Peyer's patch (tissue), 4 donors: Measurements from ENCODE around the gene DAAM1. TPM values are rescaled to one million over a fixed set of nuclear protein-coding genes. Genes with fewer than 3 reads are reported as not detected.

Experiments
- DNase-seq, 3 donors: peaks; one replicate each; pipeline ENCODE4 v3.0.0-alpha.2; 2017 to 2019
- H3K27ac ChIP-seq, 4 donors: fragments of 200-600 bp; sonication (generic); one replicate each; pipeline ENCODE4 v1.5.1; 2016 to 2019
- H3K27me3 ChIP-seq, 2 donors: fragments of 200-600 bp; sonication (generic); one replicate each; pipeline ENCODE4 v1.5.1; 2019
- H3K36me3 ChIP-seq, 3 donors: fragments of 200-600 bp; sonication (generic); one replicate each; pipeline ENCODE4 v1.5.1; 2016 to 2019
- H3K4me1 ChIP-seq, 4 donors: fragments of 200-600 bp; sonication (generic); one replicate each; pipeline ENCODE4 v1.5.1; 2016 to 2019
- H3K4me3 ChIP-seq, 4 donors: fragments of 200-600 bp; sonication (generic); 1 replicate in 3 of 4; 2 replicates in 1 of 4; pipeline ENCODE4 v1.5.1; 2016 to 2019; ENCODE audit warnings: mild to moderate bottlenecking in 1 of 4
- H3K9me3 ChIP-seq, 4 donors: fragments of 200-600 bp; sonication (generic); one replicate each; pipeline ENCODE4 v1.5.1; 2016 to 2019; ENCODE audit warnings: mild to moderate bottlenecking in 1 of 4
- POLR2A ChIP-seq, 2 donors: fragments of 450-650 bp; IDR thresholded peaks; one replicate each; pipeline ENCODE4 v1.5.1; 2017; ENCODE audit warnings: antibody characterized with exemption in 2 of 2, mild to moderate bottlenecking in 2 of 2, moderate library complexity in 2 of 2
- total RNA-seq, 4 donors: library from RNA; depleted of rRNA; stranded (reverse); fragments of >200 nt; gene quantifications; one replicate each; pipeline ENCODE4 v1.1.0, GENCODE V29; 2016
- TF ChIP-seq, protein P1 (sequence below), 6 experiments: fragments of 450-650 bp in 4 of 6; fragments of 200-600 bp in 2 of 6; sonication (generic) in 1 of 6; IDR thresholded peaks; one replicate each; pipeline ENCODE4 v1.5.1; 2017 to 2019; ENCODE audit warnings: antibody characterized with exemption in 6 of 6, mild to moderate bottlenecking in 3 of 6, moderate library complexity in 1 of 6

Gene DAAM1
- total RNA-seq, 4 donors from 2014 or later, result 17.7 to 110 (median 61.7) TPM

DNA sequence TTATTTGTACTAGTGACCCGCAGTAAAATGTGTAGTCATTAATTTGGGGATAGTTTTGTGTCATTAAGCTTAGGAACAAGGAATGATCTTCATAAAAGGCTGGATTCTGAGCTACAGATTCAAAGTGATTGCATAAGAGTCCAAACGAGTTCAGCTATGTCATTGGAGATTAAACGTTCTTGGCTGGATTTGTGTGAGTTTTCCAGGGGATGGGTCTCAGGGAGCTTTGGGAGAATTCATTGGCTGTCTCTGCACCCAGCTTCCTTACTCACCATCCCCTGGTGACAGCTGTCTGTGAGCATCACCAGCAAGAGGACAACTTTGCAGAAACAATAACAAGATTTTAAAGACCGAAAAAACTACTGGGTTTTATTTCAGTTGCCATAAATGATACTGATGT, 130.4 kb downstream of the DAAM1 start:
- H3K4me3 ChIP-seq, result no peak overlapping the region
- H3K36me3 ChIP-seq, result no peaks in the 10 kb centered on the region
- no peaks in the 10 kb centered on the region for H3K9me3 ChIP-seq
- TF ChIP-seq POLR2A (IDR thresholded peaks at IDR 0.05), result no peak
- TF ChIP-seq, protein P1, sequence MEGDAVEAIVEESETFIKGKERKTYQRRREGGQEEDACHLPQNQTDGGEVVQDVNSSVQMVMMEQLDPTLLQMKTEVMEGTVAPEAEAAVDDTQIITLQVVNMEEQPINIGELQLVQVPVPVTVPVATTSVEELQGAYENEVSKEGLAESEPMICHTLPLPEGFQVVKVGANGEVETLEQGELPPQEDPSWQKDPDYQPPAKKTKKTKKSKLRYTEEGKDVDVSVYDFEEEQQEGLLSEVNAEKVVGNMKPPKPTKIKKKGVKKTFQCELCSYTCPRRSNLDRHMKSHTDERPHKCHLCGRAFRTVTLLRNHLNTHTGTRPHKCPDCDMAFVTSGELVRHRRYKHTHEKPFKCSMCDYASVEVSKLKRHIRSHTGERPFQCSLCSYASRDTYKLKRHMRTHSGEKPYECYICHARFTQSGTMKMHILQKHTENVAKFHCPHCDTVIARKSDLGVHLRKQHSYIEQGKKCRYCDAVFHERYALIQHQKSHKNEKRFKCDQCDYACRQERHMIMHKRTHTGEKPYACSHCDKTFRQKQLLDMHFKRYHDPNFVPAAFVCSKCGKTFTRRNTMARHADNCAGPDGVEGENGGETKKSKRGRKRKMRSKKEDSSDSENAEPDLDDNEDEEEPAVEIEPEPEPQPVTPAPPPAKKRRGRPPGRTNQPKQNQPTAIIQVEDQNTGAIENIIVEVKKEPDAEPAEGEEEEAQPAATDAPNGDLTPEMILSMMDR (IDR thresholded peaks at IDR 0.05), result no peak
- H3K4me1 ChIP-seq, result no peaks in the 10 kb centered on the region
- no peak overlapping the region for H3K27ac ChIP-seq
- DNase-seq, result no peak
- H3K27me3 ChIP-seq, result no peaks in the 10 kb centered on the region

DNA sequence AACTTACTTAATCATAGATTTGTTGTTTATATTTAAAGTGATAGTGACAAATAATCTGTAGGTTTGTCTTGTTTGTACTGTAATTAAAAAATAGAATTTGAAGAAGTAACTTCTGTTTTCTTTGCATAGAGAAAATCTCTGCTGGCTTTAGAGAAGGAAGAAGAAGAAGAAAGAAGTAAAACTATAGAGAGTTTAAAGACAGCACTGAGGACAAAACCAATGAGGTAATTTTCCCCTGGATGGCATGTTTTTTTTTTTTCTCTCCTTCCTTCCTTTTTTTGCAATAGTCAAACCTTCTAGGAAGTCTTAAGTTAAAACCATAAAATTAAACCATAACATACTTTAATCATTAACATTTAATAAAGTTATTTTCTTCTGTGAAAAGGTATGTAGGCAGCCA, 131.9 kb downstream of the DAAM1 start:
- H3K36me3 ChIP-seq, result no peaks in the 10 kb centered on the region
- no peaks in the 10 kb centered on the region for H3K27me3 ChIP-seq
- no peak overlapping the region for H3K4me3 ChIP-seq
- H3K27ac ChIP-seq, result peak overlapping the region in 2 of 4 donors; percentile 11 to 74
- DNase-seq, result no peak
- TF ChIP-seq, protein P1 (IDR thresholded peaks at IDR 0.05), result no peak
- TF ChIP-seq POLR2A (IDR thresholded peaks at IDR 0.05), result no peak
- no peaks in the 10 kb centered on the region for H3K4me1 ChIP-seq
- no peaks in the 10 kb centered on the region for H3K9me3 ChIP-seq

DNA sequence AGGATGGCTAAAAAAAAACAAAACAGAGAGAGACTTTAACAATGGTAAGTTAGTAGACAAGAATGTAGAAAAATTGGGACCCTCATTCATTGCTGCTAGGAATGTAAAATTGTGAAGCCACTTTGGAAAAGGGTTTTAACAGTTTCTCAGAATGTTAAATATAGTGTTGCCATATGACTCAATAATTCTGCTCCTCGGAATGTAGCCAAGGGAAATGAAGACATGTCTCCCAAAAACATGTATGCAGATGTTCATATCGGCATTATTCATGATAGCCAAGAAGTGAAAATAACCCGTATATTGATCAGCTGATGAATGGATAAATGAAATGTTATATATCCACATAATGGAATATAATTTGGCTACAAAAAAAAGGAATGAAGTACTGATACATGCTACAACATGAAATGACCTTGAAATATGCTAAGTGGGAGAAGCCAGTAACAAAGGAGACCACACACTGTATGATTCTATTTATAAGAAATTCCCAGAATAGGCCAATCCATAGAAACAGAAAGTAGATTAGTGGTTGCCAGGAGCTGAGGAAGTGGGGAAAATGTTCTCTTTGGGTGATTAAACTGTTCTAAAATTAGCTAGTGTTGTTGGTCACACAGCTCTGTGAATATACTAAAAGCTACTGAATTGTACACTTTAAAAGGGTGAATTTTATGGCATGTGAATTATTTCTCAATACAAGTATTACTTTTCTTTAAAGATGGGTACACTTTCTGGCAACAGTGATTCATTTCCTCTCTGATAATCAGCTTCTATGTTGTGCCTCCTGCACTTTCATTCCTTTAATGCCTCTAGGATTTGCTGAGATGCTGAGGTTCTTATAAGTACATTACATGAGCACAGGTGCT, 132.5 kb downstream of the DAAM1 start:
- no peaks in the 10 kb centered on the region for H3K27me3 ChIP-seq
- peak overlapping the region in 3 of 4 donors; percentile 11 to 74 (median 17) for H3K27ac ChIP-seq
- H3K4me3 ChIP-seq, result no peak overlapping the region
- no peaks in the 10 kb centered on the region for H3K4me1 ChIP-seq
- no peaks in the 10 kb centered on the region for H3K9me3 ChIP-seq
- H3K36me3 ChIP-seq, result peaks cover 0 to 5% (median 0%) of the 10 kb centered on the region in 3 donors
- no peak for DNase-seq
- TF ChIP-seq, protein P1 (IDR thresholded peaks at IDR 0.05), result no peak
- TF ChIP-seq POLR2A (IDR thresholded peaks at IDR 0.05), result no peak

DNA sequence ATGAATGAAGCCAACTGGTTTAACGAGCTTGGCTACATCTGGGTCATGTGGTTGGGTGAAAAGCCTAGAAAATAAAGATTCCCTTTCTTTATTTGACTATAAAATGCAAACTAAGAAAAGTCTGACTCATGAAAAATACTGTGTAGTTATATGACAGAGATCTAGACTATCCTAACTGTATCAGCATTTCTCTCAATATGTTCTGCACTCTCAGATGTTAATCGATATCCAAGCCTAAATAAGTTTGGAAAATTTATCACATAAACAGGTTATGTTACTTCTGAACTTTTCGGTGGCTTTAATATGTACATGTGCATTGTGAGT, 133.1 kb downstream of the DAAM1 start:
- peak overlapping the region in 2 of 4 donors; percentile 17 to 74 for H3K27ac ChIP-seq
- H3K4me1 ChIP-seq, result no peaks in the 10 kb centered on the region
- no peak for DNase-seq
- no peaks in the 10 kb centered on the region for H3K9me3 ChIP-seq
- no peak overlapping the region for H3K4me3 ChIP-seq
- TF ChIP-seq, protein P1 (IDR thresholded peaks at IDR 0.05), result no peak
- TF ChIP-seq POLR2A (IDR thresholded peaks at IDR 0.05), result no peak
- H3K27me3 ChIP-seq, result no peaks in the 10 kb centered on the region
- peaks cover 0 to 11% (median 0%) of the 10 kb centered on the region in 3 donors for H3K36me3 ChIP-seq

DNA sequence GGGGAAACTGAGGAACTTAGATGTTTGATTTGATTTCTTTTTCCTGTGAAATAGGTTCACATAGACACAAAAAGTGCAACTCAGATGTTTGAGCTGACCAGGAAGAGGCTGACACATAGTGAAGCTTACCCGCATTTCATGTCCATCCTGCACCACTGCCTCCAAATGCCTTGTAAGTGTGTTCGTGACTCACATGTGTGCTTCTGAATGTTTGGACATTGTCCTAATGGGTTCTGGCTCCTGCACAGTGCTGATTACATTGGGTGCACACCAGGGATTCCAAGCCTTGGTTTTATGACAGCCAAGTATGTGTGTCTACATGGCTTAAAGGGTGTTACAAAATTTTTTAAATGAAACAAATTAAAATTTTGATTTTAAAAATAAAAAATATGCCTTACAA, 137.4 kb downstream of the DAAM1 start:
- Histone ChIP-seq H3K27ac (no peak overlapping the region), H3K4me3 (no peak overlapping the region), H3K4me1 (no peaks in the 10 kb centered on the region), H3K9me3 (no peaks in the 10 kb centered on the region), H3K36me3 (peaks cover 0 to 19% (median 0%) of the 10 kb centered on the region in 3 donors), H3K27me3 (no peaks in the 10 kb centered on the region)
- TF ChIP-seq, protein P1 (IDR thresholded peaks at IDR 0.05), result no peak
- no peak for TF ChIP-seq POLR2A (IDR thresholded peaks at IDR 0.05)
- no peak for DNase-seq
